AG04450 (cell line): ENCODE measurements around the gene COQ8B. TPM values are rescaled to one million over a fixed set of nuclear protein-coding genes. Genes with fewer than 3 reads are reported as not detected.

Source experiments
- CTCF ChIA-PET: fragments of 300-600, 350-600 bp; formaldehyde crosslinking; extraction: SDS; loops from one replicate; lab custom pipeline; 2022; ENCODE audit warnings: antibody characterized with exemption, inconsistent platforms; lab: Charles Lee
- POLR2A ChIA-PET: fragments of 350-600 bp; formaldehyde crosslinking; extraction: SDS; loops from one replicate; lab custom pipeline; 2021; ENCODE audit warnings: antibody characterized with exemption, inconsistent platforms; lab: Yijun Ruan, JAX
- DNase-seq: peaks from one replicate; pipeline ENCODE4 v3.0.0-alpha.2; 2011; ENCODE audit warnings: low read depth, low spot score
- H3K27ac ChIP-seq: one replicate; pipeline ENCODE4 v1.5.1; 2012; ENCODE audit warnings: low read depth, low read length, control low read depth
- H3K27me3 ChIP-seq: one replicate; pipeline ENCODE4 v1.6.0; 2012; ENCODE audit warnings: low read length; ENCODE audit not compliant: control insufficient read depth, insufficient read depth
- H3K4me3 ChIP-seq: 2 replicates; pipeline ENCODE4 v1.5.1; 2011; ENCODE audit warnings: mild to moderate bottlenecking, low read depth, low read length, control low read depth
- H3K9me3 ChIP-seq: 2 replicates; pipeline ENCODE4 v1.5.1; 2012; ENCODE audit warnings: low read length; ENCODE audit not compliant: control insufficient read depth, insufficient read depth
- CTCF ChIP-seq: IDR thresholded peaks from 2 replicates; pipeline ENCODE4 v1.5.1; 2011; ENCODE audit warnings: low read depth, low read length, control low read depth, inconsistent platforms
- polyA plus RNA-seq: library from polyadenylated mRNA; depleted of rRNA; stranded (reverse); fragments of >200 nt; gene quantifications from 2 replicates; pipeline ENCODE4 v1.2.3, GENCODE V29; 2011

The COQ8B gene
- polyA plus RNA-seq, 1 experiment = 16.0 TPM

- Histone ChIP-seq H3K27ac (no peak overlapping the region), H3K4me3 (no peak overlapping the region), H3K27me3 (no peaks in the 10 kb centered on the region), H3K9me3 (no peaks in the 10 kb centered on the region; the same call in 1 of the 2 replicates)
- CTCF ChIA-PET = interaction anchor here (0.6 kb wide), 1 partner anchor 156 kb away, joined by 5 read pairs; no protein-coding TSS in a partner anchor
- POLR2A ChIA-PET = interaction anchor here (0.5 kb wide), 1 partner anchor 545 kb away, joined by 3 read pairs; no protein-coding TSS in a partner anchor
- DNase-seq = no peak
- no peak for TF ChIP-seq CTCF
These were observed 31.6 kb downstream of the COQ8B start for GRCh38 chr19:40685016-40685526.

GRCh38 chr19:40684280-40684679 is 32.4 kb downstream of the COQ8B start:
- Histone ChIP-seq H3K9me3 (no peaks in the 10 kb centered on the region; the same call in 1 of the 2 replicates), H3K4me3 (no peak overlapping the region), H3K27ac (no peak overlapping the region), H3K27me3 (no peaks in the 10 kb centered on the region)
- TF ChIP-seq CTCF = no peak
- POLR2A ChIA-PET = no interaction called here
- no peak for DNase-seq
- CTCF ChIA-PET = interaction anchor here (0.6 kb wide), 1 partner anchor 156 kb away, joined by 5 read pairs; no protein-coding TSS in a partner anchor

GRCh38 chr19:40683437-40683836 is 33.2 kb downstream of the COQ8B start:
- CTCF ChIA-PET = no interaction called here
- H3K4me3 ChIP-seq = no peak overlapping the region
- POLR2A ChIA-PET = interaction anchor here (0.7 kb wide), 1 partner anchor 240 kb away, joined by 9 read pairs; no protein-coding TSS in a partner anchor
- H3K9me3 ChIP-seq = no peaks in the 10 kb centered on the region; the same call in 1 of the 2 replicates
- H3K27ac ChIP-seq = no peak overlapping the region
- no peak for TF ChIP-seq CTCF
- DNase-seq = no peak
- H3K27me3 ChIP-seq = no peaks in the 10 kb centered on the region

GRCh38 chr19:40682431-40682964 is 34.2 kb downstream of the COQ8B start:
- CTCF ChIA-PET = no interaction called here
- no peak for DNase-seq
- no peaks in the 10 kb centered on the region for H3K27me3 ChIP-seq
- no peak overlapping the region for H3K27ac ChIP-seq
- H3K9me3 ChIP-seq = no peaks in the 10 kb centered on the region; the same call in 1 of the 2 replicates
- H3K4me3 ChIP-seq = no peak overlapping the region
- no peak for TF ChIP-seq CTCF
- POLR2A ChIA-PET = no interaction called here

- H3K27me3 ChIP-seq = no peaks in the 10 kb centered on the region
- ChIA-PET CTCF (interaction anchor here (0.6 kb wide), 1 partner anchor 126 kb away, joined by 3 read pairs; no protein-coding TSS in a partner anchor), POLR2A (no interaction called here)
- no peak overlapping the region for H3K4me3 ChIP-seq
- no peaks in the 10 kb centered on the region for H3K9me3 ChIP-seq
- no peak for DNase-seq
- TF ChIP-seq CTCF = no peak
- no peak overlapping the region for H3K27ac ChIP-seq
These were observed 35.6 kb downstream of the COQ8B start for GRCh38 chr19:40681039-40681438.
